ENCODE results near the gene DNAH8. TPM values are rescaled to one million over a fixed set of nuclear protein-coding genes. Genes with fewer than 3 reads are reported as not detected.

Gene DNAH8
- total RNA-seq, 1 experiment from 2014 or later, result not detected

DNA sequence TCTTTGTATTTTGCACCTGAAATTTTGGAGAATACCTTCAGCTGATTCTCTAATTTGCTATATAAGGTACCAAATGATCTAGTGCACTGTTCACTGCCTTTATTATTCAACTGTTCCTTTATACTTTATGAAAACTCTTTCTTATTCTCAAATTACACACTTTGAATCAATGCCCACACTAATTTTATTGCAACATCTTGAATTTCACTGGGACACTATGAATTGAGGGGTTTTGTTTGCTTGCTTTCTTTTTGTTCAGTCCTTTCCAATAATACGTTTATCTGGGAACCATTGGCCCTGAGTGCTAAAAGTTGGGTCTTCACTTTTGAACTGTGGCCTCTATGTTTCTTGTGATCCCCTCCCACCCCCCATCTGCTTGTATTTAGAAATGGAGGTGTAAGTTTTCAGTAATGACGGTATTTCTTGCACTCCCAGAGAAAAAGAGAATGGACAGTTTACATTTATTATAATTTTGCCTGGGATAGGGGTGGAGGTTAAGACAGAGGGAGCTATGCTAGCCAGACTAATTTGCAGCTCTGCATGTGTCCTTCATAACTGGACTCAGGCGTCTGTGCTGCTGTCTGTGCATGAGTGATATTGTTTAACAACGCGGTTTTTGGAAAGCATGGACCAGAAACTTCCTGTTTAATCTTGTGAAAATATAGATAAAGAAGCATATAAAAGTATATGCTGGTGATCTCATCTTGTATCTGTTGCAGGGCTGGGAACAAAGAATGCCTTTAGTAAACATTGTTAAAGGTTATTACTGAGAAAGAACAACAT, 98.1 kb downstream of the DNAH8 start:
- Histone ChIP-seq H3K9me3 (ENCODE audit: control insufficient read depth, insufficient read depth, low read depth, low read length) (no peaks in the 10 kb centered on the region), H3K27me3 (ENCODE audit: control insufficient read depth, insufficient read depth, low read length) (peaks cover 26% of the 10 kb centered on the region), H3K4me3 (ENCODE audit: low read depth in 2 of 2, low read length in 2 of 2) (no peak overlapping the region), H3K36me3 (ENCODE audit: control insufficient read depth, insufficient read depth, low read length) (no peaks in the 10 kb centered on the region), H3K4me1 (ENCODE audit: control insufficient read depth, insufficient read depth, low read length) (no peaks in the 10 kb centered on the region), H3K27ac (ENCODE audit: low read length) (no peak overlapping the region)
- TF ChIP-seq POLR2AphosphoS5 (IDR thresholded peaks at IDR 0.05; ENCODE audit: low read depth, low read length), result no peak
- no peak for TF ChIP-seq REST (IDR thresholded peaks at IDR 0.05; ENCODE audit: insufficient read depth in 1 of 2, low read depth in 2 of 2, low read length in 1 of 2)
- no peak for TF ChIP-seq SIN3A (IDR thresholded peaks at IDR 0.05; ENCODE audit: borderline replicate concordance, insufficient read depth, low read depth, low read length)
- TF ChIP-seq CTCF (IDR thresholded peaks at IDR 0.05), result no peak
- TF ChIP-seq TCF7L2 (IDR thresholded peaks at IDR 0.05; ENCODE audit: low read depth, low read length), result no peak
- intact Hi-C loops (cut with micrococcal nuclease; ENCODE audit: unreplicated experiment), result no loop called here
- no peak for ATAC-seq
- no peak for DNase-seq (ENCODE audit: low read depth, low spot score)
- ChIA-PET POLR2A (no interaction called here), CTCF (no interaction called here)
- in situ Hi-C loops (cut with HindIII; ENCODE audit: low pct_unique_long_range_greater_than_20kb, low sequenced_read_pairs), result no loop called here
- BruUV-seq (replicated peaks), result no TSS peak

DNA sequence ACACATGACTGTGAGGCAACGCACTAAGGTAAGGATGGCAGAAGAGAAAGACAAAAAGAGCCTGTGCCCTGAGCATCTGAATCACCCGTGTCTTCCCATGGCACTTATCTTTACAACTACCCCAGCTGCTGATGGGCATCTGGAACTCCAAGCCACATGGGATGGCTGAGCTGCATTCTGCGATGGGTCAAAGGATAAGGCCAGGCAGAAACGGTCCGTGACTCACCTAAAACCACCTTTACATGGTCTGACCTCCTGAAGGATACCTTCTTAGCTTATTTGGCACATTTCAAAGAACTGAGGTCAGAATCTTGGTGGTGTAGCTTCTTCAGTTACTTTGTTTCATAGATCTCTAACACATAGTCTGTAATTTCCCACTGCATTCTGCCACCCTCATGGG, 99.7 kb downstream of the DNAH8 start:
- TF ChIP-seq REST (IDR thresholded peaks at IDR 0.05; ENCODE audit: insufficient read depth in 1 of 2, low read depth in 2 of 2, low read length in 1 of 2), result no peak
- TF ChIP-seq CTCF (IDR thresholded peaks at IDR 0.05), result no peak
- no peak for TF ChIP-seq SIN3A (IDR thresholded peaks at IDR 0.05; ENCODE audit: borderline replicate concordance, insufficient read depth, low read depth, low read length)
- no peak for TF ChIP-seq TCF7L2 (IDR thresholded peaks at IDR 0.05; ENCODE audit: low read depth, low read length)
- TF ChIP-seq POLR2AphosphoS5 (IDR thresholded peaks at IDR 0.05; ENCODE audit: low read depth, low read length), result no peak
- in situ Hi-C loops (cut with HindIII; ENCODE audit: low pct_unique_long_range_greater_than_20kb, low sequenced_read_pairs) (no loop called here), intact Hi-C loops (cut with micrococcal nuclease; ENCODE audit: unreplicated experiment) (no loop called here)
- Histone ChIP-seq H3K4me3 (ENCODE audit: low read depth in 2 of 2, low read length in 2 of 2) (no peak overlapping the region), H3K9me3 (ENCODE audit: control insufficient read depth, insufficient read depth, low read depth, low read length) (no peaks in the 10 kb centered on the region), H3K27me3 (ENCODE audit: control insufficient read depth, insufficient read depth, low read length) (peaks cover 22% of the 10 kb centered on the region), H3K27ac (ENCODE audit: low read length) (no peak overlapping the region), H3K36me3 (ENCODE audit: control insufficient read depth, insufficient read depth, low read length) (no peaks in the 10 kb centered on the region), H3K4me1 (ENCODE audit: control insufficient read depth, insufficient read depth, low read length) (no peaks in the 10 kb centered on the region)
- no TSS peak for BruUV-seq (replicated peaks)
- ChIA-PET CTCF (no interaction called here), POLR2A (no interaction called here)
- ATAC-seq, result no peak
- DNase-seq (ENCODE audit: low read depth, low spot score), result no peak

Data from Panc1 (cell line).